OCI-LY3 (cell line): ENCODE measurements around the gene CLEC16A.

Experiments
- EZH2phosphoT487 ChIP-seq: fragments of 200-600 bp; shearing (Covaris generic); IDR thresholded peaks from 2 replicates; pipeline ENCODE4 v1.6.1; 2018; ENCODE audit warnings: antibody characterized with exemption, mixed run types, low read depth
- TF ChIP-seq, protein P1 (sequence below): fragments of 200-600, 300-600 bp; sonication (generic); IDR thresholded peaks from 2 replicates; pipeline ENCODE4 v1.5.1; 2014; ENCODE audit warnings: antibody characterized with exemption, low read length, low read depth

DNA sequence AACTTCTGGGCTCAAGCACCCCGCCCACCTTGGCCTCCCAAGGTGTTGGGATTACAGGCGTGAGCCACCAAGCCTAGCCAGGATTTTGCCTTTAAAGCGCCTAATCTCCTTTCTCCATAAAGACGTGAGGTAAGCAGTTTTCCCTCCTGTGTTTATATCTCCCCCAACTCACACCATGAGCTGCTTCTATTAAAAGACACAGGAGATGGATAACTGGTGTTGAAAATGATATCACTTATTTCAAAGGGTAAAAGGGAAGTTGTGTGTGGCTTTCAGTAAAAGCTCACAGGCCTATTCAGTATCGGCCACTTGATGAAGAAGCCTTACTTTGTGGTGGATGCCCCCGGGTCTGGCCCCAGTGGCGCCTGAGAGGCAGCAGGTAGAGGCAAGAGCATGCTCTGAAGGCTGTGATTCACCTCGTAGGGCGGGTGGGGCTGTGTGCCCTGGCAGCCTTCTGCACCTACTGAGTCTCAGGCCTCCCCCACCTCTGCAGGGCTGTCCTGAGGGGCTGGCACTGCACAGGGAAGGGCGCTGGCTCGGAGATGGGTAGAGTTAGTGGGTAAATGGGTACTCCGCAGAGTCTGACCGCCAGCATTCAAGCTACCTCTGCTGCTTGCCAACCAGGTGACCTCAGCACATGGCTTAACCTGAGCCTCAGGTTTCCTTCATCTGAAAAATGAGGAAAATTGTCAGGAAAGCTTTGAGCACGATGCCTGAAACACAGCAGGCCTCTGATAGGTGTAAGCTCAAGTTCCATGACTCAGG, 146.8 kb downstream of the CLEC16A start:
- TF ChIP-seq, protein P1, sequence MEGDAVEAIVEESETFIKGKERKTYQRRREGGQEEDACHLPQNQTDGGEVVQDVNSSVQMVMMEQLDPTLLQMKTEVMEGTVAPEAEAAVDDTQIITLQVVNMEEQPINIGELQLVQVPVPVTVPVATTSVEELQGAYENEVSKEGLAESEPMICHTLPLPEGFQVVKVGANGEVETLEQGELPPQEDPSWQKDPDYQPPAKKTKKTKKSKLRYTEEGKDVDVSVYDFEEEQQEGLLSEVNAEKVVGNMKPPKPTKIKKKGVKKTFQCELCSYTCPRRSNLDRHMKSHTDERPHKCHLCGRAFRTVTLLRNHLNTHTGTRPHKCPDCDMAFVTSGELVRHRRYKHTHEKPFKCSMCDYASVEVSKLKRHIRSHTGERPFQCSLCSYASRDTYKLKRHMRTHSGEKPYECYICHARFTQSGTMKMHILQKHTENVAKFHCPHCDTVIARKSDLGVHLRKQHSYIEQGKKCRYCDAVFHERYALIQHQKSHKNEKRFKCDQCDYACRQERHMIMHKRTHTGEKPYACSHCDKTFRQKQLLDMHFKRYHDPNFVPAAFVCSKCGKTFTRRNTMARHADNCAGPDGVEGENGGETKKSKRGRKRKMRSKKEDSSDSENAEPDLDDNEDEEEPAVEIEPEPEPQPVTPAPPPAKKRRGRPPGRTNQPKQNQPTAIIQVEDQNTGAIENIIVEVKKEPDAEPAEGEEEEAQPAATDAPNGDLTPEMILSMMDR = no peak
- TF ChIP-seq EZH2phosphoT487 = no peak
